ENCODE measurements around the gene IMMP2L.

DNA sequence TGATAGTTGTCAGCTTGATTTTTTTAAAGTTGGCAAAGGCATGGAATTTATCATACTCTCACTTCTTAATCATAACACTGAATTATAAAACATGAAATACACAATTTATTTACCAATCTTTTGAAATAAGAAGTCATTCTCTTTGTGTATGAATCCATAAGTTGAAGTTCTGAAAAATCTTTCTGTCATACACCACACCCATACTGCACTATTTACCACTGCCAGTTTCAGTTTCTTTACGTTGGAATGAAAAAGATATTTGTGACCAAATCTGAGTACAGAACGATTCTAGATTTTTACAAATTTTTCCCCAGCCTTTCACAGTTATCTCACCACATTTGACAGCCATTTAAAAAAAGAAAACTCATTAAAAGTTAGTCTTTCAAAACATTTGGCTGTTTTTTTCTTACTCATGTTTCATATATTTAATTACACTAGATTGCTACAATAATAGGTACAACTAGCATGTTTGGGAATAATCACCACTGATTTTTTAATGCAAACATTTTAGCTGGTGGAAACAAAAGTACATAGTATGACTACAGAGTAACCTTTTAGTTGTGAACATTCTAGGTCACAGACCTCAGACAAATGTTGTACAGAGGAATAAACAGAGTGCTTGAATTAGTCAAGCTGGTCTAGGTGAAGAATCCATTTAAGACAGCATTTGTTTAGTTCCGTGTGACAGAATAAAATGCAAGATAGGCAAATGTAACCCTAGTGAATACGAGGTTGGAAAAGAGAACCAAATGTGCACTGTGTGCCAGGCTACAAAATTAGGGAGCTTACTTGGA lies 656.3 kb downstream of the IMMP2L start:
- TF ChIP-seq, protein P1, sequence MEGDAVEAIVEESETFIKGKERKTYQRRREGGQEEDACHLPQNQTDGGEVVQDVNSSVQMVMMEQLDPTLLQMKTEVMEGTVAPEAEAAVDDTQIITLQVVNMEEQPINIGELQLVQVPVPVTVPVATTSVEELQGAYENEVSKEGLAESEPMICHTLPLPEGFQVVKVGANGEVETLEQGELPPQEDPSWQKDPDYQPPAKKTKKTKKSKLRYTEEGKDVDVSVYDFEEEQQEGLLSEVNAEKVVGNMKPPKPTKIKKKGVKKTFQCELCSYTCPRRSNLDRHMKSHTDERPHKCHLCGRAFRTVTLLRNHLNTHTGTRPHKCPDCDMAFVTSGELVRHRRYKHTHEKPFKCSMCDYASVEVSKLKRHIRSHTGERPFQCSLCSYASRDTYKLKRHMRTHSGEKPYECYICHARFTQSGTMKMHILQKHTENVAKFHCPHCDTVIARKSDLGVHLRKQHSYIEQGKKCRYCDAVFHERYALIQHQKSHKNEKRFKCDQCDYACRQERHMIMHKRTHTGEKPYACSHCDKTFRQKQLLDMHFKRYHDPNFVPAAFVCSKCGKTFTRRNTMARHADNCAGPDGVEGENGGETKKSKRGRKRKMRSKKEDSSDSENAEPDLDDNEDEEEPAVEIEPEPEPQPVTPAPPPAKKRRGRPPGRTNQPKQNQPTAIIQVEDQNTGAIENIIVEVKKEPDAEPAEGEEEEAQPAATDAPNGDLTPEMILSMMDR (IDR thresholded peaks at IDR 0.05) = no peak
- no peak for TF ChIP-seq POLR2A (IDR thresholded peaks at IDR 0.05)
